22Rv1 (cell line): ENCODE measurements around the gene RCAN2.

Experiments
- ZFX ChIP-seq: fragments of 450-650 bp; IDR thresholded peaks from 2 replicates; pipeline ENCODE4 v1.6.1; 2017; ENCODE audit warnings: antibody characterized with exemption, borderline replicate concordance
- TF ChIP-seq, protein P1 (sequence below): fragments of 450-650 bp; IDR thresholded peaks from 2 replicates; pipeline ENCODE4 v1.5.1; 2017; ENCODE audit warnings: mild to moderate bottlenecking

DNA sequence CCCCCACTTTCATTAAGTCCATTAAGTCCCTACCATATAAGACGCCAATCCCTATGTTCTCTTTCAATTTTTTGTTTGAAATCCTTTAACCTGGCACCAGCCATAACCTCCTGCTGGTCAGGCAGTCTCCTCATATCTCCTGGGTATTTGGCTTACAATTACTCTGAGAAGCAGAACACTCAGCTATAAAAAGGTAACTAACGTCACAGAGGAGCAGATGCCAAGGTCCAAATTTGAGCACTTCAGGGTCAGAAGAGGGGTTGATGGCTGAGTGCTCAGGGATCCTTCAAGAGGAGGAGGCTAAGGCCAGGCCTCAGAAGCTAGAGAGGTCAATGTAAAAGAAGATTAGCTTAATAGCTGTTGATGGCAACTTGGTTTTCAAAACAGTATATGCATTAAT, 22.3 kb upstream of the RCAN2 start:
- TF ChIP-seq, protein P1, sequence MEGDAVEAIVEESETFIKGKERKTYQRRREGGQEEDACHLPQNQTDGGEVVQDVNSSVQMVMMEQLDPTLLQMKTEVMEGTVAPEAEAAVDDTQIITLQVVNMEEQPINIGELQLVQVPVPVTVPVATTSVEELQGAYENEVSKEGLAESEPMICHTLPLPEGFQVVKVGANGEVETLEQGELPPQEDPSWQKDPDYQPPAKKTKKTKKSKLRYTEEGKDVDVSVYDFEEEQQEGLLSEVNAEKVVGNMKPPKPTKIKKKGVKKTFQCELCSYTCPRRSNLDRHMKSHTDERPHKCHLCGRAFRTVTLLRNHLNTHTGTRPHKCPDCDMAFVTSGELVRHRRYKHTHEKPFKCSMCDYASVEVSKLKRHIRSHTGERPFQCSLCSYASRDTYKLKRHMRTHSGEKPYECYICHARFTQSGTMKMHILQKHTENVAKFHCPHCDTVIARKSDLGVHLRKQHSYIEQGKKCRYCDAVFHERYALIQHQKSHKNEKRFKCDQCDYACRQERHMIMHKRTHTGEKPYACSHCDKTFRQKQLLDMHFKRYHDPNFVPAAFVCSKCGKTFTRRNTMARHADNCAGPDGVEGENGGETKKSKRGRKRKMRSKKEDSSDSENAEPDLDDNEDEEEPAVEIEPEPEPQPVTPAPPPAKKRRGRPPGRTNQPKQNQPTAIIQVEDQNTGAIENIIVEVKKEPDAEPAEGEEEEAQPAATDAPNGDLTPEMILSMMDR, result no peak
- no peak for TF ChIP-seq ZFX
